Embryonic facial prominence (tissue), 1 donor: Measurements from ENCODE around the gene MPPED1.

ENCODE experiments used
- DNase-seq: peaks from one replicate; pipeline ENCODE4 v3.0.0-alpha.2; 2016; ENCODE audit errors: extremely low spot score

MPPED1 gene

GRCh38 chr22:43447380-43447779, 35.6 kb downstream of the MPPED1 start:
- no peak for DNase-seq

- no peak for DNase-seq
Measured at GRCh38 chr22:43448048-43448447, 36.2 kb downstream of the MPPED1 start.

GRCh38 chr22:43449205-43449830, 37.5 kb downstream of the MPPED1 start:
- no peak for DNase-seq

GRCh38 chr22:43449831-43450225, 38.0 kb downstream of the MPPED1 start:
- DNase-seq, result no peak

- DNase-seq, result no peak
Measured at GRCh38 chr22:43451371-43452050, 39.7 kb downstream of the MPPED1 start.

GRCh38 chr22:43455846-43456245, 44.0 kb downstream of the MPPED1 start:
- no peak for DNase-seq

GRCh38 chr22:43457002-43457401, 45.2 kb downstream of the MPPED1 start:
- DNase-seq, result no peak

GRCh38 chr22:43462701-43463100, 50.9 kb downstream of the MPPED1 start:
- DNase-seq, result no peak

GRCh38 chr22:43464809-43465208, 53.0 kb downstream of the MPPED1 start:
- no peak for DNase-seq

- no peak for DNase-seq
Measured at GRCh38 chr22:43465291-43466015, 53.6 kb downstream of the MPPED1 start.

- DNase-seq, result no peak
Measured at GRCh38 chr22:43466710-43467109, 54.9 kb downstream of the MPPED1 start.

GRCh38 chr22:43467216-43467940, 55.6 kb downstream of the MPPED1 start:
- DNase-seq, result no peak

- DNase-seq, result no peak
Measured at GRCh38 chr22:43470253-43470652, 58.4 kb downstream of the MPPED1 start.

GRCh38 chr22:43470941-43471585, 59.2 kb downstream of the MPPED1 start:
- no peak for DNase-seq

- no peak for DNase-seq
Measured at GRCh38 chr22:43471606-43472135, 59.9 kb downstream of the MPPED1 start.

GRCh38 chr22:43473031-43473430, 61.2 kb downstream of the MPPED1 start:
- no peak for DNase-seq

- no peak for DNase-seq
Measured at GRCh38 chr22:43473441-43473840, 61.6 kb downstream of the MPPED1 start.

GRCh38 chr22:43474161-43475101, 62.6 kb downstream of the MPPED1 start:
- DNase-seq, result no peak

GRCh38 chr22:43475549-43476076, 63.8 kb downstream of the MPPED1 start:
- no peak for DNase-seq

GRCh38 chr22:43476341-43476740, 64.5 kb downstream of the MPPED1 start:
- DNase-seq, result no peak
